Esophagus muscularis mucosa (tissue), 3 donors: ENCODE data around the gene LRP3.
A peak's percentile ranks its signal among the peaks of the same experiment; 100 is the strongest.

ENCODE experiments used
- CTCF ChIP-seq, 3 experiments: fragments of 200-600 bp in 2 of 3; fragments of 450-650 bp in 1 of 3; sonication (generic) in 2 of 3; IDR thresholded peaks; one replicate each; pipeline ENCODE4 v1.5.1; 2017 to 2019; ENCODE audit warnings: antibody characterized with exemption in 3 of 3, mild to moderate bottlenecking in 2 of 3, moderate library complexity in 1 of 3
- POLR2A ChIP-seq: fragments of 450-650 bp; IDR thresholded peaks from one replicate; pipeline ENCODE4 v1.6.1; 2017; ENCODE audit warnings: antibody characterized with exemption, moderate library complexity, mild to moderate bottlenecking, low read depth

- TF ChIP-seq CTCF (IDR thresholded peaks at IDR 0.05) (peak in 2 of 3 experiments; percentile 46 to 55), POLR2A (no peak)
These were observed 16.6 kb upstream of the LRP3 start for GRCh38 chr19:33177417-33177979.
